Endothelial cell of umbilical vein (primary cell): ENCODE data around the gene HMGCL. TPM values are rescaled to one million over a fixed set of nuclear protein-coding genes. Genes with fewer than 3 reads are reported as not detected.

Experiments
- BruUV-seq: library from RNA; stranded (reverse); fragments of 400-500 nt; replicated peaks from 2 replicates; lab custom pipeline; 2021; lab: Mats Ljungman, UMichigan
- CTCF ChIA-PET: fragments of 300-600, 350-600 bp; sonication (Branson Sonifier 250); formaldehyde crosslinking; loops from one replicate; lab custom pipeline; 2021; ENCODE audit warnings: antibody characterized with exemption, inconsistent platforms; lab: Charles Lee
- POLR2A ChIA-PET: fragments of 300-600, 350-600 bp; sonication (Branson Sonifier 250); formaldehyde crosslinking; loops from one replicate; lab custom pipeline; 2021; ENCODE audit warnings: antibody characterized with exemption, inconsistent platforms; lab: Charles Lee
- DNase-seq: peaks from one replicate; pipeline ENCODE4 v3.0.0-alpha.2; 2011; ENCODE audit warnings: low read depth, low spot score
- FAIRE-seq: peaks from 2 replicates; lab custom pipeline; 2011; peaks lifted over from hg19 to GRCh38; lab: Jason Lieb, UNC
- H2AFZ ChIP-seq: 2 replicates; pipeline ENCODE4 v1.6.0; 2012; ENCODE audit warnings: low read depth, low read length, control low read depth, inconsistent platforms
- H3K27ac ChIP-seq: 2 replicates; pipeline ENCODE4 v1.5.1; 2011; ENCODE audit warnings: low read depth, mild to moderate bottlenecking, control low read depth, low read length, moderate library complexity; ENCODE audit not compliant: insufficient read depth
- H3K27me3 ChIP-seq, 2 experiments: 2 replicates each; pipeline versions ENCODE4 v1.6.0 to v1.6.1; 2011; ENCODE audit warnings: low read length in 2 of 2, mixed read lengths in 1 of 2; ENCODE audit not compliant: control insufficient read depth in 2 of 2, insufficient read depth in 2 of 2
- H3K36me3 ChIP-seq, 2 experiments: 2 replicates in 1 of 2; 3 replicates in 1 of 2; pipeline ENCODE4 v1.5.1; 2011; ENCODE audit warnings: low read length in 2 of 2, mild to moderate bottlenecking in 1 of 2, moderate library complexity in 1 of 2; ENCODE audit not compliant: control insufficient read depth in 2 of 2, insufficient read depth in 2 of 2; ENCODE audit errors: extremely low read depth in 1 of 2
- H3K4me1 ChIP-seq: 3 replicates; pipeline ENCODE4 v1.5.1; 2011; ENCODE audit warnings: mild to moderate bottlenecking, low read length; ENCODE audit not compliant: control insufficient read depth, insufficient read depth; ENCODE audit errors: extremely low read depth
- H3K4me2 ChIP-seq: 2 replicates; pipeline ENCODE4 v1.6.1; 2011; ENCODE audit warnings: low read length, control low read depth, mixed read lengths; ENCODE audit not compliant: insufficient read depth
- H3K4me3 ChIP-seq, 3 experiments: fragments of 200-600 bp in 1 of 3; sonication (generic), shearing (Covaris generic) in 1 of 3; replicated peaks in 1 of 3; 2 replicates each; pipeline ENCODE4 v1.5.1; 2011 to 2016; ENCODE audit warnings: control low read depth in 3 of 3, low read length in 3 of 3, mild to moderate bottlenecking in 2 of 3, inconsistent platforms in 1 of 3, low read depth in 1 of 3, moderate library complexity in 1 of 3; ENCODE audit not compliant: insufficient read depth in 1 of 3
- H3K79me2 ChIP-seq: 2 replicates; pipeline ENCODE4 v1.6.0; 2012; ENCODE audit warnings: low read length, inconsistent platforms; ENCODE audit not compliant: control insufficient read depth, insufficient read depth
- H3K9ac ChIP-seq: replicated peaks from 2 replicates; pipeline ENCODE3; 2011; ENCODE audit warnings: low read length, control low read depth; ENCODE audit not compliant: insufficient read depth; ENCODE audit errors: extremely low read depth
- H3K9me1 ChIP-seq: replicated peaks from 3 replicates; pipeline ENCODE4 v1.6.0; 2011; ENCODE audit warnings: mild to moderate bottlenecking, low read length; ENCODE audit not compliant: control insufficient read depth, insufficient read depth; ENCODE audit errors: extremely low read depth
- H3K9me3 ChIP-seq: replicated peaks from 2 replicates; pipeline ENCODE4 v1.5.1; 2012; ENCODE audit warnings: low read length, inconsistent platforms; ENCODE audit not compliant: control insufficient read depth, insufficient read depth
- H4K20me1 ChIP-seq: replicated peaks from 2 replicates; pipeline ENCODE3; 2011; ENCODE audit warnings: mild to moderate bottlenecking, low read length; ENCODE audit not compliant: control insufficient read depth, insufficient read depth; ENCODE audit errors: extremely low read depth
- FOS ChIP-seq: IDR thresholded peaks from 2 replicates; pipeline ENCODE4 v1.6.1; 2011; ENCODE audit warnings: mild to moderate bottlenecking, low read length, moderate library complexity, borderline replicate concordance; ENCODE audit not compliant: insufficient read depth
- GATA2 ChIP-seq: IDR thresholded peaks from 2 replicates; pipeline ENCODE4 v1.7.0; 2011; ENCODE audit warnings: low read depth, mild to moderate bottlenecking, moderate library complexity, mixed read lengths, low read length; ENCODE audit not compliant: insufficient read length, insufficient read depth
- MYC ChIP-seq: IDR thresholded peaks from one replicate; pipeline ENCODE4 v1.6.1; 2011; ENCODE audit warnings: mild to moderate bottlenecking, low read depth, low read length
- POLR2A ChIP-seq: IDR thresholded peaks from 2 replicates; pipeline ENCODE4 v1.6.1; 2012; ENCODE audit warnings: low read depth, mild to moderate bottlenecking, control low read depth, low read length
- dilution Hi-C: fragments of 300-500 bp; cut with MboI; formaldehyde crosslinking; loops from one replicate; pipeline ENCODE4 v1.15.0; 2019; ENCODE audit warnings: low sequenced_read_pairs; ENCODE audit not compliant: extremely low pct_ligation_motif_present
- intact Hi-C: fragments of 100-400 bp; cut with micrococcal nuclease; formaldehyde crosslinking; loops from one replicate; pipeline ENCODE4 v1.10.0; 2022
- polyA plus RNA-seq, 4 experiments: library from polyadenylated mRNA; depleted of rRNA in 3 of 4; stranded (reverse) in 3 of 4; unstranded in 1 of 4; fragments of >200 nt; gene quantifications; 2 replicates each; pipeline versions ENCODE4 v1.2.1 to v1.2.3, GENCODE V29; 2011 to 2012; ENCODE audit warnings: missing spikeins in 1 of 4
- total RNA-seq: library from RNA; stranded (reverse); gene quantifications from 2 replicates; pipeline ENCODE4 v1.2.3, GENCODE V29; 2021
- TF ChIP-seq, protein P1 (sequence below): IDR thresholded peaks from 2 replicates; pipeline ENCODE4 v1.6.1; 2011; ENCODE audit not compliant: insufficient read depth, insufficient read length
- TF ChIP-seq, protein P2 (sequence below), 2 donors: IDR thresholded peaks; 1 replicate in 1 of 2; 2 replicates in 1 of 2; pipeline ENCODE4 v1.5.1; 2011; ENCODE audit warnings: low read length in 2 of 2, mild to moderate bottlenecking in 2 of 2, moderate library complexity in 2 of 2, control low read depth in 1 of 2, inconsistent platforms in 1 of 2, low read depth in 1 of 2; ENCODE audit not compliant: insufficient read depth in 1 of 2; ENCODE audit errors: extremely low read depth in 1 of 2

Gene HMGCL
- total and polyA plus RNA-seq, 2 donors (not counting 3 experiments of a cell fraction or from before 2014, with no cell fraction given), result 24.2 to 30.0 TPM

DNA sequence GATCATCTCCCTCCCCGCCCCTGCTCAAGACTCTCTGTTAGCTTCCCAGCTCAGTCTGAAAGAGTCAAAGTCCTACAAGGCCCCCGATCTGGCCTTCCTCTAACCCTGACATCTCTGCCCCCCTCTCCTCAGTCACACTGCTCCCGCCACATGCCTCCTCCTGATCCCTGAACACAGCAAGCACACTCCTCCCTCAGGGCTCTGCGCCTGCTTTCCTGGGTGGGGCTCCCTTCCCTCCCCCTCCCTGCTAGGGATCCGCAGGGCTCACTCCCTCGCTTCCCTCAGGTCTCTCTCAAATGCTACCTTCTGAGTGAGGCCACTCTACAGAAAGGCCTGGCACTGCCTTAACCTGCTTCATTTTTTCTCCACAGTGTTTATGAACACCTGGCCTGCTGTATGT, 18.9 kb downstream of the HMGCL start:
- Histone ChIP-seq H3K4me2 (no peak overlapping the region), H3K9ac (no peak overlapping the region), H4K20me1 (no peaks in the 10 kb centered on the region), H3K4me1 (peaks cover 2% of the 10 kb centered on the region), H3K27ac (no peak overlapping the region), H3K9me3 (no peaks in the 10 kb centered on the region), H3K36me3 (peaks cover 0 to 2% of the 10 kb centered on the region in 2 experiments), H3K9me1 (no peaks in the 10 kb centered on the region), H3K27me3 (no peaks in the 10 kb centered on the region), H3K79me2 (no peaks in the 10 kb centered on the region), H3K4me3 (no peak overlapping the region), H2AFZ (no peak overlapping the region)
- intact Hi-C loops, result loop anchor here (5.0 kb wide), 1 partner anchor 221 kb away; no protein-coding TSS in a partner anchor
- dilution Hi-C loops, result no loop called here
- FAIRE-seq (no peak), DNase-seq (no peak)
- TF ChIP-seq POLR2A (no peak), MYC (no peak), GATA2 (no peak), FOS (no peak)
- TF ChIP-seq, protein P1, sequence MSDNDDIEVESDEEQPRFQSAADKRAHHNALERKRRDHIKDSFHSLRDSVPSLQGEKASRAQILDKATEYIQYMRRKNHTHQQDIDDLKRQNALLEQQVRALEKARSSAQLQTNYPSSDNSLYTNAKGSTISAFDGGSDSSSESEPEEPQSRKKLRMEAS, result no peak
- TF ChIP-seq, protein P2, sequence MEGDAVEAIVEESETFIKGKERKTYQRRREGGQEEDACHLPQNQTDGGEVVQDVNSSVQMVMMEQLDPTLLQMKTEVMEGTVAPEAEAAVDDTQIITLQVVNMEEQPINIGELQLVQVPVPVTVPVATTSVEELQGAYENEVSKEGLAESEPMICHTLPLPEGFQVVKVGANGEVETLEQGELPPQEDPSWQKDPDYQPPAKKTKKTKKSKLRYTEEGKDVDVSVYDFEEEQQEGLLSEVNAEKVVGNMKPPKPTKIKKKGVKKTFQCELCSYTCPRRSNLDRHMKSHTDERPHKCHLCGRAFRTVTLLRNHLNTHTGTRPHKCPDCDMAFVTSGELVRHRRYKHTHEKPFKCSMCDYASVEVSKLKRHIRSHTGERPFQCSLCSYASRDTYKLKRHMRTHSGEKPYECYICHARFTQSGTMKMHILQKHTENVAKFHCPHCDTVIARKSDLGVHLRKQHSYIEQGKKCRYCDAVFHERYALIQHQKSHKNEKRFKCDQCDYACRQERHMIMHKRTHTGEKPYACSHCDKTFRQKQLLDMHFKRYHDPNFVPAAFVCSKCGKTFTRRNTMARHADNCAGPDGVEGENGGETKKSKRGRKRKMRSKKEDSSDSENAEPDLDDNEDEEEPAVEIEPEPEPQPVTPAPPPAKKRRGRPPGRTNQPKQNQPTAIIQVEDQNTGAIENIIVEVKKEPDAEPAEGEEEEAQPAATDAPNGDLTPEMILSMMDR (IDR thresholded peaks at IDR 0.05; ENCODE audit: extremely low read depth in 1 of 2, insufficient read depth in 1 of 2, low read depth in 1 of 2, low read length in 2 of 2), result no peak
- POLR2A ChIA-PET, result no interaction called here
- CTCF ChIA-PET, result interaction anchor here (1.5 to 1.6 kb wide), 2 partner anchors 34 to 110 kb away, joined by 3 to 8 read pairs; no protein-coding TSS in a partner anchor
- BruUV-seq, result no TSS peak
